Heart left ventricle (tissue), 13 donors: ENCODE results near the gene CNTLN.

Source experiments
- CTCF ChIP-seq, 12 donors: fragments of 200-600 bp; sonication (generic) in 4 of 12; IDR thresholded peaks; one replicate each; pipeline versions ENCODE4 v1.5.0 to v1.8.0; 2018 to 2022; ENCODE audit warnings: antibody characterized with exemption in 12 of 12, mild to moderate bottlenecking in 5 of 12
- POLR2A ChIP-seq, 2 donors: fragments of 450-650 bp; IDR thresholded peaks; one replicate each; pipeline ENCODE4 v1.6.1; 2017; ENCODE audit warnings: antibody characterized with exemption in 2 of 2, mild to moderate bottlenecking in 2 of 2, moderate library complexity in 2 of 2
- donor health status: ischemic (EF 13 %, LVEDD 7.1; RV severe dilation, severe dysfunction).
- donor health status: DM: no; HTN: yes; CAD: no.
- donor health status: DM: no; HTN: no; CAD: no.
- donor health status: ischemic (EF 25% LVEDD 6.9; RV normal size, moderate dysfunction).
- donor health status: ischemic (EF 25% LVEDD 5.7; RV mildly dilated, moderate dysfunction).
- donor health status: ischemic (EF 35%, LVEDD 5.7; RV mildly dilated, moderate dysfunction).
- donor health status: nonischemic (EF 11% LVEDD 7.7; RV severe dilation, severe dysfunction).
- donor health status: DM: yes; HTN: yes; CAD: no.
- donor health status: PGD.
- donor health status: ischemic (EF 29% LVEDD 5.4; RV normal size, mild dysfunction).
- donor health status: nonischemic (EF 23%, LVEDD 6.1; RV moderate dilation, normal function).

GRCh38 chr9:17165764-17166163, 30.9 kb downstream of the CNTLN start:
- no peak for TF ChIP-seq POLR2A (IDR thresholded peaks at IDR 0.05)
- TF ChIP-seq CTCF (IDR thresholded peaks at IDR 0.05), result no peak
